ENCODE data around the gene LIMS3. TPM values are rescaled to one million over a fixed set of nuclear protein-coding genes. Genes with fewer than 3 reads are reported as not detected.
"Not testable (repeated sequence)": the region's sequence is repeated elsewhere in the genome, so short reads cannot be mapped to it uniquely, and the experiment has no call there.

The LIMS3 gene
- total and polyA plus RNA-seq, 2 donors (not counting 1 experiment from before 2014, with no cell fraction given): 0.08 to 6.3 TPM

GRCh38 chr2:109947262-109947958 is 48.9 kb downstream of the LIMS3 start:
- H3K27me3 ChIP-seq (ENCODE audit: control insufficient read depth, insufficient read depth, low read length); H3K4me2 ChIP-seq (ENCODE audit: extremely low read depth, insufficient read depth, low read length); H3K4me3 ChIP-seq (replicated peaks in 1 of 4; ENCODE audit: control extremely low read depth in 1 of 4, insufficient read depth in 1 of 4, low read depth in 3 of 4, low read length in 4 of 4); H3K27ac ChIP-seq (ENCODE audit: insufficient read depth, low read length); H2AFZ ChIP-seq (ENCODE audit: low read length); H3K9me3 ChIP-seq (ENCODE audit: control insufficient read depth, insufficient read depth, low read depth, low read length); H3K36me3 ChIP-seq (ENCODE audit: control insufficient read depth, insufficient read depth, low read length); H4K20me1 ChIP-seq (ENCODE audit: control insufficient read depth, extremely low read depth, insufficient read depth, low read length); DNase-seq (ENCODE audit: low read depth in 2 of 2); H3K4me1 ChIP-seq (ENCODE audit: control insufficient read depth, extremely low read depth, insufficient read depth, low read length); H3K9ac ChIP-seq (ENCODE audit: insufficient read depth, low read length); H3K79me2 ChIP-seq (ENCODE audit: control insufficient read depth, insufficient read depth, low read length): not testable (repeated sequence)

GRCh38 chr2:109947959-109948520 is 49.6 kb downstream of the LIMS3 start:
- not testable (repeated sequence) for H3K36me3 ChIP-seq (ENCODE audit: control insufficient read depth, insufficient read depth, low read length); H2AFZ ChIP-seq (ENCODE audit: low read length); H3K9me3 ChIP-seq (ENCODE audit: control insufficient read depth, insufficient read depth, low read depth, low read length); H3K27me3 ChIP-seq (ENCODE audit: control insufficient read depth, insufficient read depth, low read length); H3K4me3 ChIP-seq (replicated peaks in 1 of 4; ENCODE audit: control extremely low read depth in 1 of 4, insufficient read depth in 1 of 4, low read depth in 3 of 4, low read length in 4 of 4); DNase-seq (ENCODE audit: low read depth in 2 of 2); H3K9ac ChIP-seq (ENCODE audit: insufficient read depth, low read length); H3K27ac ChIP-seq (ENCODE audit: insufficient read depth, low read length); H3K4me1 ChIP-seq (ENCODE audit: control insufficient read depth, extremely low read depth, insufficient read depth, low read length); H3K79me2 ChIP-seq (ENCODE audit: control insufficient read depth, insufficient read depth, low read length); H3K4me2 ChIP-seq (ENCODE audit: extremely low read depth, insufficient read depth, low read length); H4K20me1 ChIP-seq (ENCODE audit: control insufficient read depth, extremely low read depth, insufficient read depth, low read length)

- H3K36me3 ChIP-seq (ENCODE audit: control insufficient read depth, insufficient read depth, low read length); H3K4me3 ChIP-seq (replicated peaks in 1 of 4; ENCODE audit: control extremely low read depth in 1 of 4, insufficient read depth in 1 of 4, low read depth in 3 of 4, low read length in 4 of 4); H4K20me1 ChIP-seq (ENCODE audit: control insufficient read depth, extremely low read depth, insufficient read depth, low read length); H3K27ac ChIP-seq (ENCODE audit: insufficient read depth, low read length); H3K9me3 ChIP-seq (ENCODE audit: control insufficient read depth, insufficient read depth, low read depth, low read length); H3K9ac ChIP-seq (ENCODE audit: insufficient read depth, low read length); H2AFZ ChIP-seq (ENCODE audit: low read length); H3K4me1 ChIP-seq (ENCODE audit: control insufficient read depth, extremely low read depth, insufficient read depth, low read length); H3K4me2 ChIP-seq (ENCODE audit: extremely low read depth, insufficient read depth, low read length); DNase-seq (ENCODE audit: low read depth in 2 of 2); H3K79me2 ChIP-seq (ENCODE audit: control insufficient read depth, insufficient read depth, low read length); H3K27me3 ChIP-seq (ENCODE audit: control insufficient read depth, insufficient read depth, low read length): not testable (repeated sequence)
These were observed 51.8 kb downstream of the LIMS3 start for GRCh38 chr2:109950146-109950843.

GRCh38 chr2:109963942-109964341 is 65.5 kb downstream of the LIMS3 start:
- H3K9me3 ChIP-seq (ENCODE audit: control insufficient read depth, insufficient read depth, low read depth, low read length); DNase-seq (ENCODE audit: low read depth in 2 of 2); H3K79me2 ChIP-seq (ENCODE audit: control insufficient read depth, insufficient read depth, low read length); H3K4me2 ChIP-seq (ENCODE audit: extremely low read depth, insufficient read depth, low read length); H4K20me1 ChIP-seq (ENCODE audit: control insufficient read depth, extremely low read depth, insufficient read depth, low read length); H3K4me1 ChIP-seq (ENCODE audit: control insufficient read depth, extremely low read depth, insufficient read depth, low read length); H3K4me3 ChIP-seq (replicated peaks in 1 of 4; ENCODE audit: control extremely low read depth in 1 of 4, insufficient read depth in 1 of 4, low read depth in 3 of 4, low read length in 4 of 4); H3K27ac ChIP-seq (ENCODE audit: insufficient read depth, low read length); H3K9ac ChIP-seq (ENCODE audit: insufficient read depth, low read length); H3K36me3 ChIP-seq (ENCODE audit: control insufficient read depth, insufficient read depth, low read length); H3K27me3 ChIP-seq (ENCODE audit: control insufficient read depth, insufficient read depth, low read length); H2AFZ ChIP-seq (ENCODE audit: low read length): not testable (repeated sequence)

GRCh38 chr2:109965482-109965881 is 67.0 kb downstream of the LIMS3 start:
- not testable (repeated sequence) for H4K20me1 ChIP-seq (ENCODE audit: control insufficient read depth, extremely low read depth, insufficient read depth, low read length); H3K27ac ChIP-seq (ENCODE audit: insufficient read depth, low read length); H3K4me3 ChIP-seq (replicated peaks in 1 of 4; ENCODE audit: control extremely low read depth in 1 of 4, insufficient read depth in 1 of 4, low read depth in 3 of 4, low read length in 4 of 4); H3K79me2 ChIP-seq (ENCODE audit: control insufficient read depth, insufficient read depth, low read length); H2AFZ ChIP-seq (ENCODE audit: low read length); H3K9ac ChIP-seq (ENCODE audit: insufficient read depth, low read length); H3K27me3 ChIP-seq (ENCODE audit: control insufficient read depth, insufficient read depth, low read length); H3K4me1 ChIP-seq (ENCODE audit: control insufficient read depth, extremely low read depth, insufficient read depth, low read length); H3K9me3 ChIP-seq (ENCODE audit: control insufficient read depth, insufficient read depth, low read depth, low read length); H3K4me2 ChIP-seq (ENCODE audit: extremely low read depth, insufficient read depth, low read length); H3K36me3 ChIP-seq (ENCODE audit: control insufficient read depth, insufficient read depth, low read length); DNase-seq (ENCODE audit: low read depth in 2 of 2)

GRCh38 chr2:109966107-109966736 is 67.7 kb downstream of the LIMS3 start:
- not testable (repeated sequence) for H4K20me1 ChIP-seq (ENCODE audit: control insufficient read depth, extremely low read depth, insufficient read depth, low read length); H3K4me1 ChIP-seq (ENCODE audit: control insufficient read depth, extremely low read depth, insufficient read depth, low read length); H3K4me3 ChIP-seq (replicated peaks in 1 of 4; ENCODE audit: control extremely low read depth in 1 of 4, insufficient read depth in 1 of 4, low read depth in 3 of 4, low read length in 4 of 4); H2AFZ ChIP-seq (ENCODE audit: low read length); H3K4me2 ChIP-seq (ENCODE audit: extremely low read depth, insufficient read depth, low read length); H3K27ac ChIP-seq (ENCODE audit: insufficient read depth, low read length); H3K27me3 ChIP-seq (ENCODE audit: control insufficient read depth, insufficient read depth, low read length); H3K9me3 ChIP-seq (ENCODE audit: control insufficient read depth, insufficient read depth, low read depth, low read length); H3K9ac ChIP-seq (ENCODE audit: insufficient read depth, low read length); H3K36me3 ChIP-seq (ENCODE audit: control insufficient read depth, insufficient read depth, low read length); DNase-seq (ENCODE audit: low read depth in 2 of 2); H3K79me2 ChIP-seq (ENCODE audit: control insufficient read depth, insufficient read depth, low read length)
